Peyer's patch (tissue), 4 donors: ENCODE data around the gene SPATA2.

Source experiments
- POLR2A ChIP-seq, 2 donors: fragments of 450-650 bp; IDR thresholded peaks; one replicate each; pipeline ENCODE4 v1.5.1; 2017; ENCODE audit warnings: antibody characterized with exemption in 2 of 2, mild to moderate bottlenecking in 2 of 2, moderate library complexity in 2 of 2
- TF ChIP-seq, protein P1 (sequence below), 6 experiments: fragments of 450-650 bp in 4 of 6; fragments of 200-600 bp in 2 of 6; sonication (generic) in 1 of 6; IDR thresholded peaks; one replicate each; pipeline ENCODE4 v1.5.1; 2017 to 2019; ENCODE audit warnings: antibody characterized with exemption in 6 of 6, mild to moderate bottlenecking in 3 of 6, moderate library complexity in 1 of 6

DNA sequence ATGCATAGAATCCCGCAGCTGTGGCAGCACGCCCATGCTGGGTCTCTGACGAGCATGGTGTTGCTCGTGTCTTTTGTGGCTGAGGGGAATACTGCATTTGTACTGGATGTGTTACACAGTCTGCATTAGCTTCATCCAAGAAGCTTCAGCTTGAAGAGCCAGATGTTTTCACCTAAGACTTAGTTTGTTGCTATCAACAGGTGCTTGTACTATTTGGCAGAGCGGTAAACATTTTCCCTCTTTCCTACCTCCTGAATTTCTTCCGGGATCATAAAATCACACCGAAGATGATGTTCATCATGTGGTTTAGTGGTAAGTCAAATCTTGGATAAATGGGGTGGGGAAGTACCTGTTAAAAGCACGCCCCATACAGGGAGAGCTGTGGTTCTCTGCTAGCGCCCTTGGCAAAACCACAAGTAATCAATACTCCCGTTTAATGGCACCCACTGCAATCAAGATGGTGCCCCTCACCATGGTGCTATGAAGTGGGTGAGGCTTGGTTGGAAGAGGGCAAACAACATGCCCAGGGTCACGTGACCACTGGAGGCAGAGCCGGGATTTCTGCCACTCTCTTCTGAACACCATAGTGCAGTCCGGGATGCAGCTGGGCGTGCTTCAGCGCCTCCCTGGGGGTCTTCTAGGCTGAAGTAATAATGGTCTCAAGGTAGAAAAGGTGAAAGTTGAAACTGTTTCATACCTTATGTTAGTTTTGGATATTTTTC lies 34.4 kb downstream of the SPATA2 start:
- TF ChIP-seq, protein P1, sequence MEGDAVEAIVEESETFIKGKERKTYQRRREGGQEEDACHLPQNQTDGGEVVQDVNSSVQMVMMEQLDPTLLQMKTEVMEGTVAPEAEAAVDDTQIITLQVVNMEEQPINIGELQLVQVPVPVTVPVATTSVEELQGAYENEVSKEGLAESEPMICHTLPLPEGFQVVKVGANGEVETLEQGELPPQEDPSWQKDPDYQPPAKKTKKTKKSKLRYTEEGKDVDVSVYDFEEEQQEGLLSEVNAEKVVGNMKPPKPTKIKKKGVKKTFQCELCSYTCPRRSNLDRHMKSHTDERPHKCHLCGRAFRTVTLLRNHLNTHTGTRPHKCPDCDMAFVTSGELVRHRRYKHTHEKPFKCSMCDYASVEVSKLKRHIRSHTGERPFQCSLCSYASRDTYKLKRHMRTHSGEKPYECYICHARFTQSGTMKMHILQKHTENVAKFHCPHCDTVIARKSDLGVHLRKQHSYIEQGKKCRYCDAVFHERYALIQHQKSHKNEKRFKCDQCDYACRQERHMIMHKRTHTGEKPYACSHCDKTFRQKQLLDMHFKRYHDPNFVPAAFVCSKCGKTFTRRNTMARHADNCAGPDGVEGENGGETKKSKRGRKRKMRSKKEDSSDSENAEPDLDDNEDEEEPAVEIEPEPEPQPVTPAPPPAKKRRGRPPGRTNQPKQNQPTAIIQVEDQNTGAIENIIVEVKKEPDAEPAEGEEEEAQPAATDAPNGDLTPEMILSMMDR (IDR thresholded peaks at IDR 0.05), result no peak
- no peak for TF ChIP-seq POLR2A (IDR thresholded peaks at IDR 0.05)
